Skin epidermis (tissue), 12 donors: ENCODE results near the gene LIPH.

Experiments used
- H3K27ac ChIP-seq, 21 experiments: fragments of 200-600 bp; sonication (generic) in 11 of 21; one replicate each; pipeline ENCODE4 v1.5.0; 2020; ENCODE audit warnings: mild to moderate bottlenecking in 3 of 21, inconsistent platforms in 2 of 21, moderate library complexity in 2 of 21
- H3K4me3 ChIP-seq, 7 experiments: fragments of 200-600 bp; sonication (generic) in 2 of 7; one replicate each; pipeline ENCODE4 v1.5.0; 2020; ENCODE audit warnings: inconsistent platforms in 2 of 7, mild to moderate bottlenecking in 2 of 7, moderate library complexity in 1 of 7

Gene LIPH

DNA sequence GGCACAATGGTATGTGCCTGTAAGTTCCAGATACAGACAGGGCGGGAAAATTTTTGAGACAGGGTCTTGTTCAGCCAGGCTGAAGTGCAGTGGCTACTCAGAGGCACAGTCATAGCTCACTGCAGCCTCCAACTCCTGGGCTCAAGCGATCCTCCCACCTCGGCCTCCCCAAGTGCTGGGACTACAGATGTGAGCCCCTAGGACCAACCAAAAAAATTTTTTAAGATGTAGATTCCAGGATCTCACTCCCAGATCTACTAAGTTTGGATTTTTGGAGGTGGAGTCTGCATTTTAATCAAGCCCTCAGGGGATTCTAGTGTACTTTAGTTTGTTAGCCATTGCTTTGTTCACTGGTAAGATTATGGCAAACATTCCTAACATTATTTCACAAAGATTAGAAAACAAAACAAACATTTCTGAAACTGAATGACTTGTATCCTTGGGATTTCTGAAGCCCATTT, 2.7 kb downstream of the LIPH start:
- H3K4me3 ChIP-seq = no peak overlapping the region
- peak overlapping the region in 4 of 21 experiments; percentile 3 to 64 (median 42) for H3K27ac ChIP-seq

DNA sequence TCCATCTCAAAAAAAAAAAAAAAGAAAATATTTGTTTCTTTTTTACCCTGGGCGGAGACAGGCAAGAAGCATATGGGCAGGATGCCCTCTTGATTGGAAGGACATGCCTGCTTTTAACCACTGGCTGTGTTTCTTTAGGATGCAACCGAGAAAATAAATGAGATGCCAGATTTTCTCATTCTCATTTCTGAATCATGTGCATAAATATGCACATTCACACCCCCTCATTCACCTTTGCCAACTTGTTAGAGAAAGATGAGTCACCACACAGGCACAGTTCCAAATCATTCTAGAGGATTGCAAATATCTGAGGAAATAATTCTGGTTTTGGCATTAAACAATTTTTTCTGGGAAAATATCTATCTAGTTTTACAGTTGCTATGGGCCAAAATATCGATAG, 3.3 kb downstream of the LIPH start:
- H3K4me3 ChIP-seq = no peak overlapping the region
- peak overlapping the region in 5 of 21 experiments; percentile 3 to 64 (median 36) for H3K27ac ChIP-seq

DNA sequence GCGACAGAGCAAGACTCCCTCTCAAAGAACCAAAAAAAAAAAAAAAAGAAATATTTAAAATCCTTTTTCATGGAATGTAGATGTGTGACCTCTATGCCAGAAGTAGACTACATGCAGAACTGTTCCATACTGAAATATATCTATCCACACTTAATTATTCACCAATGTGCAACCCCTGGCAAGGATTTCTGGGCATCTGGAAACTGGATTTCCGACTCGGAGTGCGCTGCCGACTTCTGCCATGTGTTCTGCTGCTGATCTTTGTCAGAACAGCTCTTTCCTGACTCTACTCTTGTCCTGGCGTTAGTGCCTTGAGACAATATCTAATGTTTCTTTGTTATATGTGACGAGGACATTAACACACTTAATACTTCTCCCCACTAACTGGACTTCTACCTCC, 11.7 kb downstream of the LIPH start:
- H3K4me3 ChIP-seq = no peak overlapping the region
- H3K27ac ChIP-seq = no peak overlapping the region

DNA sequence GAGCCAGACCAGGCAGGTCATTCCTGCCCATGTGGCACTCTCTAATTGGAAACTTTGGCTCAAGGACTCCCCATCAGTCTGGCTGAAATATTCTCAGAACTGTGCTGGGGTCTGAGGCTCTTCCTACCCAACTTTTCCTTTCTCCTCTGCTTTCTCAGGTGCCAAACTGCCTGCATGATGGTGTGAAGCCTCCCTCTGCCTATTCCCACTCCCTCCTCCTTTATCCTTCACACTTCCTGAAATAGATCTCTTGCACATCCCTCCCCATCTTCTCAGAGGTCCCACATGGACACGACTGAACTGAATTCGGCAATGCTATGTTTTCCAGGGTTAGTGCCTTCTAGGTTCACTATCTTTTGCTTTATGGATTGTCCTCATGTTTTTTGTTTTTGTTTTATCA, 12.5 kb downstream of the LIPH start:
- H3K27ac ChIP-seq = no peak overlapping the region
- H3K4me3 ChIP-seq = no peak overlapping the region

DNA sequence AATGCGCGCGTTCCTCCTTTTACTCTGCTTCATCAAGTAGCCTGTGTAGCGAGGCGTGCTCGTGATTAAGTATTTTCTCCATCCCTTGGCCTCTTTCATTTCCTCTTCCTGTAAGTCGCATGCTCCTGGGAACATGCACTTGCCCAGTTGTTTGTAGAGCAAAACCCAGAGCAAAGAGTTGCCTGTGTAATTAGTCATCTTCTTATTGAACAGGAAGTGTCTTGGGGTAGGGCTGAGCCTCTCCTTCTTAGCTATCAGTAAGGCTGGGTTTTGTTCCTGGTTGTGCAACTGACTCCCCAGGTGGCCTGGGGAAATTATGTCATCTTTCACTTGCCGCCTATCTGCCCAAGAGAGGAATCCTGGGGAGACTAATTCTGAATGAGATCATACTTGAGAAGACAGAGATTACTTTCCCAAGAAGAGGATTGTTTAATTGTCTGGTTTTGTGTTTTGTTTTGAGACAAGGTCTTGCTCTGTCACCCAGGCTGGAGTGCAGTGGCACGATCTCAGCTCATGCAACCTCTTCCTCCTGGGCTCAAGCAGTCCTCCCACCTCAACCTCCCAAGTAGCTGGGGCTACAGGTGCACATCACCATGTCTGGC, 14.9 kb downstream of the LIPH start:
- peak overlapping the region in 11 of 21 experiments; percentile 1 to 65 (median 26) for H3K27ac ChIP-seq

DNA sequence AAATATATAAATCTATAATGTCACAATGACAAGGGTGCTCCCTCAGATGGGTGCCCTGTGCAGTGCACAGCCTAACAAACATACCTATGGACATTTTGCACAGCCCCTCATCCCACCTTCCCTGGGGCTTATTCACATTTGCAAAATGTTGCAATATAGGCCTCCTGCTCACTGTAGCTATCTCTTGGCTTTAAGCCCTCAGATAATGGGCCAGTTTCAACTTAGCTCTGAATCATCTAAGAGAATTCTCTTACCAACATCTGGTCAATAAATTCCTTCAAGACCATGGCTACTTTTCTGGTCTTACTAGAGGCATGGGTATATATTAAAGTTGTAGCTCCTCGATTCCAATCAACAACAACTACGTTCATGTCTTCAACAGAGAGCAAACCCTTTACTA, 17.9 kb downstream of the LIPH start:
- H3K27ac ChIP-seq = no peak overlapping the region
- H3K4me3 ChIP-seq = no peak overlapping the region

More for the DNA sequence above, 14.9 kb downstream of the LIPH start:
- H3K4me3 ChIP-seq = no peak overlapping the region

DNA sequence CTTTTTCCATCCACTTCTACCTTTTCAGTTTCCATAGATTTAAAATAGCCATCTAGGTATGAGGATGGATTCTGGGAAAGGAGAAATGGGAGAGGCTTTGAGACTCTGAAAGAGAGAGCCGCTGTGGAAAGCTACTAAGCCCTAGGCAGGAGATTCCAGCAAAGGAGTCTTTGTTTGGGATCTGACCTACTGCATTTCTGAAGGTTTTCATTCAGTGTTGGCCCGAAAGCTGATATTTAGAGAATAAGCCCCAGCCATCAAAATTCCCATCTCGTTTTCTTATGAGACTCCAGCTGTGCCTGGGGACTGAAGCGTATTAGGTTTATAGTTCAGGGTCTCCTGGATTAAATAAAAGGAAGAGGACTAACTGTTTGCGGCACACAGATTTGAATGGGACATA, 19.5 kb downstream of the LIPH start:
- Histone ChIP-seq H3K27ac (no peak overlapping the region), H3K4me3 (no peak overlapping the region)

DNA sequence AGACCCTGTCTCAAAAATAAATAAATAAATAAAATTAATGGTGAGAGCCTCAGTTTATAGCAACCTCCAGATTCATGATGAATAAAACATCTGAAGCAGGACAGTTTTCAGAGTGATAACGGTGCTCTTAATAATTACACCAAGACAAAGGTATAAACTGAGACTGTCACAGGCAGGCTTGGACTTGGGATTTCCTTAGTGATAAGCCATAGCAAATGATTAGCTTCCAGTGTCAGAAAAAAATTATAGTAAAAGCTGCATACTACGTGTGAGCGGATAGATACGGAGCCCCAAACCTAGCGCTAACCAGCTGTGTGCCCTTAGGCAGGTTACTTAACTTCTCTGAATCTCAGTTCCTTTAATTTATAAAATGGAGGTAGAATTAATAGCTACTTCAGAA, 21.5 kb downstream of the LIPH start:
- no peak overlapping the region for H3K4me3 ChIP-seq
- no peak overlapping the region for H3K27ac ChIP-seq

DNA sequence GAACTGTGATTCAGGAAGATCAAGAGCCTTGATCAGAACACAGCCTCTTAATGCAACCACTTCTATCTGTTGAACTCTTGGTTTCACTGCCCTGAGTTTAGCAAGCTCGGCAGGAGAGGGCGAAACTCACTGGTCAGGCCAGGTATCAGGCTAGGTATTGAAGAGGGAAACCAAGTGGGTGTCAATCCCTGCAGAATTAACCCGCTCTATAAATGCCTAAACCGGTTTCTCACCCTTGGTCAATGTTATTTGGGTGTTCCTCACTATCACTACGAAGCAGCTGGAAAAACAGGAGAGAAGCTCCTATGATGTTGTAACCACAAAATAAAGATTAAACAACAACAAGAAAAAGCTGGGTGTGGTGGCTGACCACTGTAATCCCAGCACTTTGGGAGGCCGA, 23.9 kb downstream of the LIPH start:
- Histone ChIP-seq H3K27ac (peak overlapping the region in 1 of 21 experiments; percentile 27), H3K4me3 (no peak overlapping the region)

DNA sequence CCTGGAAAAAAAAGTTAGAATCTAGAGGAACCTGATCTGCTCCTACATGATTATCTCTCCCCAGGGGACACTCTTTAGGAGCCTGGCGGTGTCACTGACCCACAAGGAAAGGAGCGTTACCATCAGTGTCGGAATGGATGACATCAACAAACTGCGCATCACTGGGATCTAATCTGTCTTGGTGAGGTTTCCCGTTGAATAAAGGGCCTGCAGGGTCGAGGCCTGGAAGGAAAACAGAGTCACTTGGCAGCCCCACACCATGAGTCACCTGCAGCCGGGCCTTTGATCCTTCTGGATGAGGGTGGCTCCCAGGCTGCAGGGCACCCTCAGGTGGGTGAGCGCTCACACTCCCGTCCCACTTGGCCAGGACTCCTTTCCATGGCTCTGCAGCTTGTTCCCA, 25.0 kb downstream of the LIPH start:
- H3K27ac ChIP-seq = peak overlapping the region in 3 of 21 experiments; percentile 10 to 27 (median 11)
- no peak overlapping the region for H3K4me3 ChIP-seq

DNA sequence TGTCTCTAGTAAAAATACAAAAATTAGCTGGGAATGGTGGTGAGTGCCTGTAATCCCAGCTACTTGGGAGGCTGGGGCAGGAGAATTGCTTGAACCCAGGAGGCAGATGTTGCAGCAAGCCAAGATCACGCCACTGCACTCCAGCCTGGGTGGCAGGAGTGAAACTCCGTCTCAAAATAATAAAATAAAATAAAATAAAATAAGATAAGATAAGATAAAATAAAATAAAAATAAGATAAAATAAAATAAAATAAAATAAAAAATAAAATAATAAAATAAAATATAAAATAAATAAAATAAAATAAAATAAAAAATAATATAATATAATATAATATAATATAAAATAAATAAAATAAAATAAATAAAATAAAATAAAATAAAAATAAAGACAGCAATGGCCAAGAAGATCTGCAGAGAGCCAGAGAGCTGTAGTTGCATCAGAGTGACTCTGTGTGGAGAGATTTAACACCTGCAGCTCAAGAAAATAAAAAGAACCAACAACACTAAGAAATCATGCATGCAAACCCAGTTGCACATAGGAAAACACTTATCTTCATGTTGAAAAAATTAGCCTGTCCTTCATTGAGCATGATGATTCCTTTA, 25.9 kb downstream of the LIPH start:
- Histone ChIP-seq H3K27ac (no peak overlapping the region), H3K4me3 (no peak overlapping the region)

DNA sequence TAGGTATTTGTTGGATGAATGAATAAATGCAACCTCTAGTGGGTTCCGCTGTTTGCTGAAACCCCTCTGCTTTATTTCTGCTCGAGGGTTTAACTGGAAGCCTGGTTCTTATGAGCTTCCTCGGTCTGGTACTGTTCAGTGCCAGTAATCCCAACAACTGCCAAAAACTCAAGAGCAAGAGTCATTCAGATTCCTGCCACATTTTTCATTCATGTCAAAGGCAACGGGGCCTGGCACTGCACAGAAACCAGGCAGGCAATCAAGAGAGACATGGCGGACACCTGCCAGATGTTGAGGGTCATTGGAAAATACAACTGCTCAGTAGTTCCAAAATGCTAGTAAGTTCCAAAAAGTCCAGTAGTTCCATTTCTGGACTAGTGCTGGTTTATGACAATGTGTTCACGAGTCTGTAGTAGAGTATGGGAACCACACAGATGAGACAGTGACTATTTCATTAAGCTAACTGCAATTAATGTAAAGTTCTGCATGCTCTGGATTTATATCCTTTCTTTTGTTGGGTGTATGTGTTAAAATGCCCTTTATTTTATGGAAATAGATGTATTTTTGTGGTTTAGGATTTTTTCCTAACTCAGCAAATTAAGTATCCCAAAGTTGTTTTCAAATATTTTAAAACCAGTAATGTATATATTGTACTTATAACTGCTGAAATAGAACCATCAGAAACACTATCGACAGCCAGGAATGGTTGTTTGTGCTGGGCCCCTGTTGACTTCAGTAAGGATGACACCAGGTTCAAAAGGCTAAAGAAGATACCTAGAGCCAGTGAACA, 30.8 kb downstream of the LIPH start:
- Histone ChIP-seq H3K27ac (no peak overlapping the region), H3K4me3 (no peak overlapping the region)

DNA sequence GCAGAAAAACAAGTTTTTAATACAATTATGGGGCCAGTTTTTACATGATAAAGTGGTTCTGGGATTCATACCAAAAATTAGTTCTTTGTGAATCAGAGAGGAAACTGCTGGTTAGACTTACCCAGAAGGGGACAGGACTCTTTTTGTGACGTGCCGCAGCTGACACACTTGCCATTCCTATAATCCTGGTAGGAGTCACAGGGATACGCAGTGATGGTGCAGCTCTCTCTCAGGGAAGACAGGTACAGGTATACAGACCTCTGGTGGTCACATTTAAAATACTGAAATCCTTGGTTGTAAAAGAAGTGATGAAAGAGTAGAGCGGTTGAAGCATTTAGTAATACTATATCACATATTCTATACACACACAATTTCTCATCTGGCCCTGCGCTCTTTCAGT, 33.4 kb downstream of the LIPH start:
- Histone ChIP-seq H3K27ac (no peak overlapping the region), H3K4me3 (no peak overlapping the region)

DNA sequence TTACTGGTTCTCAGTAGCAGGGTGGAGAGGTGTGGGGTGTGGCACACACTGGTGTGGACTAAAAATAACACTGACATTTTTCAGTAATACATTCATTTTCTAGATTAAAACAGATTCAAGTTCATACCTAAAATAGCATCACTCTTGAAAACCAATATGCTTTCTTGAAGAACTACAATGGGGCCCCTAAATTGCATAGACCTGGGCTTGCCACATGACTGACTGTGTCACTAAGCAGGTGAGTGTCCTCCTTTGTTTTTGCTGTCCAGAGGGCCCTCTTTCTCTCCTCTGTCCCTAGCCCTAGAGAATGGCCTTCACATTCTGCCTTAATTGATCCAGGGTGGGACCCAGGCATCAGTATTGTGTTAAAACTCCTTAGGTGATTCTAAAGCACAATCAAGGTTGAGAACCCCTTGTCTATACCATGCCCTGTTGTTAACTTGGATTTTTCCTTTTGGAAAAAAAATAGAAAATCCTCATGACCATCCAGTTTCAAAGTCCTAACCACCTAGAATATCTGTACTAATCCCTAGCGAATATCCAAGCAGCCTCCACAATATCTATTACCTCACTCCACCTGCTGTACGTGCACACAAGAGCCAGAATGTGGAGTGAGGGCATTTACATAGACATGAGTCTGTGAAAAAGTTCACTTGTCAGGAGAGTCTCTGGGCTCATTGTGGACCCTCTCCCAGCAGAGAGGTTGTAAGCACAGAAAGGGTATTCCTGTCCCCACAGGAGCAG, 34.8 kb downstream of the LIPH start:
- Histone ChIP-seq H3K27ac (no peak overlapping the region), H3K4me3 (no peak overlapping the region)

DNA sequence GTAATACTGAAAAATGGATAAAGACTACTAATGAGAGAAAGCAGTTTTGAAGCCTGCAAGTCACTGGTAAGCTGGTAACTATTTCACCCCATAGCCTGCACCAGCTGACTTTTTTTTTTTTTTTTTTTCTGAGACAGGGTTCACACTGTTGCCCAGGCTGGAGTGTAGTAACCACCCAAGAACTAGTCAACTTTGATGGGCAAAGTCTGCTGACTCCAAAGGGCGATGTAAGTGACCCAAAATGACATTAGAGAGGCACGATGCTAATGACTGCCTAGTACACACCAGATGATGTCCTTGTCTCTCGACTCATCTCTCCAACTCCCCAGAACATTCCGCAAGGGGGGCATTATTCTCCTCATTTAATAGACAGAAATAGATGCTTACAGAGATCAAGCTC, 40.7 kb downstream of the LIPH start:
- H3K27ac ChIP-seq = no peak overlapping the region
- H3K4me3 ChIP-seq = no peak overlapping the region

DNA sequence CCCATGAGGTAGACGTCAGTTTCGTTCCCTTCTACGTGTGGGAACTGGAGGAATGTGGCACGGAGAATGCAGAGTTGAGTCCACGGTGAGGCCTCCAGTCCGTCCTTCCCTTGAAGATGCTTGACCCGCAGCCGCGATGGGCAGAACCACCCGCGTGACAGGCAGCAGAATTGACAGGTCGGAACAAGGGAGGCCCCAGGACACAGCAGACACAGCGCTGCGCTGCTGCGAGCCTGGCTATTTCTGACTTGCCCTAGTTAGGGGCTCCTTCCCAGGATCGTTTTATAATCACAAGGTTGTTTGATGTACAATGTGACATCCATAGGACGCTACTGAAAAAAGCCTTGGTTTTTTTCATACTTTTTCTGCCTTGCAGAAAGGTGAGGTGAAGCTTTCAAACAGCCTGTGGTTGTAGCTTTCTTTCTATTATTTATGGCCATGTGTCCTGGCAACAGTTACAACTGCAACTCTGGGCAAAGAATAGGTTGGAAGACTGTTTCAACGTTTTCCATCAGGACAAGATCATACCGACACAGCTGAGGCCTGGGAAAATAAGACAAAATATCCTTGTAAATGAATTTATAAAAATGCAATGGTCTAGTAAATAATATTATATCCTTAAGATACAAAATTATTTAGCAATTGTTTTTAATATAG, 43.9 kb downstream of the LIPH start:
- no peak overlapping the region for H3K27ac ChIP-seq
- no peak overlapping the region for H3K4me3 ChIP-seq

DNA sequence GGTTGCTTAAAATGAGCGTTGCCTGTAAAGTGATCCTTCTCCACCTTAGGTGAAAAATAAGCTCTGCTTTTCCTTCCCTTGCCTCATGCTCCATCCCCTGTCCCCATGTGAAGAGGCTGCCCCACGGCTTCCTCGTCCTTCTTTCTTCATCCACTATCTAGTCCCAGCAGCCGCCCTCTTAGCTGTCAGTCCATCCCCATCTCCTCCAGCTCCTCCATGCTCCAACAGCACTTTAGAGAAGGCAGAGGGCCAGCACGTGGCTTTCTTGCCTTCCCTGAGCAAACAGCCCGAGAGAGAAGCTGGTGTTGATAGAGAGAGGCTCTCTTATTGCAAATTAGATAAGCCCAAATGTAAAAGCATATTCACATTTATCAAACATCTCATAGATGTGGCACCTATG, 44.5 kb downstream of the LIPH start:
- no peak overlapping the region for H3K4me3 ChIP-seq
- H3K27ac ChIP-seq = no peak overlapping the region

DNA sequence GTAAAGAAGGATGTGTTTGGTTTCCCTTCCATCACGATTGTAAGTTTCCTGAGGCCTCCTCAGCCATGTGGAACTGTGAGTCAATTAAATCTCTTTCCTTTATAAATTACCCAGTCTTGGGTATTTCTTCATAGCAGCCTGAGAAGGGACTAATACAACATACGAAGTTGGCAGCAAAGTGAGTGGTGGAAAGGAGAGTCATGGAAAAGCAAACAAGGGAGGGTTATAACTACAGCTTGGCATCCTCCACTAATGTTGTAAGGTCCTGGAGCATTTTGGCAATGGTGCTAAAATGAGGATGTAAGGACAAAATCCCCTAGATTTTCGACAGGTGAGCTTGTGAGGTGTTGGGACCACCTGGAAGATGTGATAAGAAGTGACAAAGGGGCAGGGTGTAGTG, 47.8 kb downstream of the LIPH start:
- Histone ChIP-seq H3K4me3 (no peak overlapping the region), H3K27ac (peak overlapping the region in 3 of 21 experiments; percentile 8 to 46 (median 43))

DNA sequence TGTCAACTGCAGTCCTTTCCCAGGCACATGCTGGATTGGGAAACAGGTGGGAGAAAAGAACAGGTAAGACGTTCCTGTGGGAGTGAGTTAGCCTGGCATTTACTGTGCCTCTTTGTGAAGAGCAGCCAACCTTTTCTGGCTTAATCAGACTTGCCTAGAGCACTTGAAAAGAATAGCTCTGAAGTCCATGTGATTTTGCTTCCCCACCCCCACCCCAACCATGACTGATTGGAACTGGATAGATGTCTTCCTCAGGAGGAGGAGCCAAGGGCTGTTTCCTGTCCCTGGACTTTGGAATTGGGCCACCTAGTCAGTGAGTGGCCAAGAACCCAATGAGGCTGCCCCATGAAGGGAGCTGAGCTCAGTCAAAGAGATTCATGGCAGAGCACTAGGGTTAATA, 48.9 kb downstream of the LIPH start:
- peak overlapping the region in 5 of 21 experiments; percentile 8 to 50 (median 27) for H3K27ac ChIP-seq
- no peak overlapping the region for H3K4me3 ChIP-seq

DNA sequence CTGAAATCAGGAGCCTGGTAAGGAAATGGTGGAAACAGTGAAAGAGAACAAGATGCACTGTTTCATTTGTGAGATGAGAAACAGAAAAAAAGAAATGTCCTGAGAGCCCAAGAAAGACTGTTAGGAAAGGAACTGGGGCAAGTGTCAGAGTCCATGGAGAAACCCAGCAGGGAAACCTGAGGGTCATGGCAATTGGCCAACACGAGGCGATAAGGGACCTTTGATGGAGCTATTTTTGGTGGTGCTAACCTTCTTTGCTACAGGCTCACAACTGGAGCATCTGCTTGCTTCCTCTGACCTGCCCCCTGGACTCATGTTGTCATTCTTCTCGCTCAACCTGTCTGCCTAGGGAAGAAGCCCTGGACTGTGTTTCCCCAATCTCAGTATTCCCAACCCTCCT, 49.4 kb downstream of the LIPH start:
- H3K27ac ChIP-seq = peak overlapping the region in 5 of 21 experiments; percentile 1 to 50 (median 38)
- no peak overlapping the region for H3K4me3 ChIP-seq
